MM.1S (cell line): Measurements from ENCODE around the gene COL24A1.

Experiments used
- CTCF ChIP-seq: fragments of 300-600 bp; sonication (generic); IDR thresholded peaks from 2 replicates; pipeline ENCODE4 v1.5.1; 2016; ENCODE audit warnings: antibody characterized with exemption, low read length, mixed read lengths
- EZH2 ChIP-seq: fragments of 300-600 bp; sonication (generic); optimal IDR thresholded peaks from 2 replicates; pipeline ENCODE3; 2017; ENCODE audit warnings: low read depth, mild to moderate bottlenecking, antibody characterized with exemption, low read length, mixed read lengths
- EZH2phosphoT487 ChIP-seq: fragments of 300-600 bp; sonication (generic); IDR thresholded peaks from 2 replicates; pipeline ENCODE4 v1.6.1; 2018; ENCODE audit warnings: antibody characterized with exemption, low read length

- no peak for TF ChIP-seq CTCF
- TF ChIP-seq EZH2: no peak
- no peak for TF ChIP-seq EZH2phosphoT487
Measured at GRCh38 chr1:86138746-86139145, 17.8 kb downstream of the COL24A1 start.
